Peyer's patch (tissue), 4 donors: ENCODE data around the gene CPXM2. TPM values are rescaled to one million over a fixed set of nuclear protein-coding genes. Genes with fewer than 3 reads are reported as not detected.

Source experiments
- DNase-seq, 3 donors: peaks; one replicate each; pipeline ENCODE4 v3.0.0-alpha.2; 2017 to 2019
- H3K27ac ChIP-seq, 4 donors: fragments of 200-600 bp; sonication (generic); one replicate each; pipeline ENCODE4 v1.5.1; 2016 to 2019
- H3K27me3 ChIP-seq, 2 donors: fragments of 200-600 bp; sonication (generic); one replicate each; pipeline ENCODE4 v1.5.1; 2019
- H3K36me3 ChIP-seq, 3 donors: fragments of 200-600 bp; sonication (generic); one replicate each; pipeline ENCODE4 v1.5.1; 2016 to 2019
- H3K4me1 ChIP-seq, 4 donors: fragments of 200-600 bp; sonication (generic); one replicate each; pipeline ENCODE4 v1.5.1; 2016 to 2019
- H3K4me3 ChIP-seq, 4 donors: fragments of 200-600 bp; sonication (generic); 1 replicate in 3 of 4; 2 replicates in 1 of 4; pipeline ENCODE4 v1.5.1; 2016 to 2019; ENCODE audit warnings: mild to moderate bottlenecking in 1 of 4
- H3K9me3 ChIP-seq, 4 donors: fragments of 200-600 bp; sonication (generic); one replicate each; pipeline ENCODE4 v1.5.1; 2016 to 2019; ENCODE audit warnings: mild to moderate bottlenecking in 1 of 4
- POLR2A ChIP-seq, 2 donors: fragments of 450-650 bp; IDR thresholded peaks; one replicate each; pipeline ENCODE4 v1.5.1; 2017; ENCODE audit warnings: antibody characterized with exemption in 2 of 2, mild to moderate bottlenecking in 2 of 2, moderate library complexity in 2 of 2
- total RNA-seq, 4 donors: library from RNA; depleted of rRNA; stranded (reverse); fragments of >200 nt; gene quantifications; one replicate each; pipeline ENCODE4 v1.1.0, GENCODE V29; 2016
- TF ChIP-seq, protein P1 (sequence below), 6 experiments: fragments of 450-650 bp in 4 of 6; fragments of 200-600 bp in 2 of 6; sonication (generic) in 1 of 6; IDR thresholded peaks; one replicate each; pipeline ENCODE4 v1.5.1; 2017 to 2019; ENCODE audit warnings: antibody characterized with exemption in 6 of 6, mild to moderate bottlenecking in 3 of 6, moderate library complexity in 1 of 6

The CPXM2 gene
- total RNA-seq, 4 donors from 2014 or later = 5.6 to 18.2 (median 7.7) TPM

DNA sequence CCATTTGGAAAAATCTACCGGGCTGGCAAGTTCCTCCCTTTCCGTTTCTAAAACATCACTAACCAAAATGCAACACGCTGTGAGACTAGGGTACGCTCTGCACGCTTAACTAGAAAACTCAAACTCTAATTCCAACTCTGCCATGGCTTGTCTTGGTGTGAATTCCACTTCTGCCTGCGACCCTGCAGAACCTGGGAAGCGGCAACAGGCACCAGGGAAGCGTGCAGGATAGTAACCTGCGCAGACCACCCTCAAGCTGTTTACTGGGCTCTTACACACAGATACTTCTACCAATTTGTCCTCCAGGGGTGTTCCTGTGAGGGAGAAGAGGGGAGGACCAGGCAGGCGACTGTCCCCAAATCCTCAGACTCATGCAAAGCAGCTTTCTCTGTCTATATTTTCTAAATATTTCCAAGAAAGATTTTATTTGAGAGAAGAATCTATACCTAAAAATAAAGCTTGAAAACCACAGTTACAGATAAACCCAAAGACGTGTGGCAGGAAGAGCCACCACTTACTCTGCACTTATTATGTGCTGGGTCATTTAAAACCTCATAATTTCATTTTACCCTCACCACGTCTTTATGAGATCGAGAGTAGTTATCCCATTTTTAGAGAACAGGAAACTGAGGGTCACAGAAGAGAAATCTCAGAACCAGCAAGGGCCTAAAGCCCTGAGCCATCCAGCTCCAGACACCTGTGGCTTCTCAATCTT is 52.9 kb downstream of the CPXM2 start:
- H3K36me3 ChIP-seq = no peaks in the 10 kb centered on the region
- no peaks in the 10 kb centered on the region for H3K27me3 ChIP-seq
- no peaks in the 10 kb centered on the region for H3K9me3 ChIP-seq
- DNase-seq = no peak
- no peak overlapping the region for H3K27ac ChIP-seq
- H3K4me3 ChIP-seq = no peak overlapping the region
- TF ChIP-seq POLR2A (IDR thresholded peaks at IDR 0.05) = no peak
- TF ChIP-seq, protein P1, sequence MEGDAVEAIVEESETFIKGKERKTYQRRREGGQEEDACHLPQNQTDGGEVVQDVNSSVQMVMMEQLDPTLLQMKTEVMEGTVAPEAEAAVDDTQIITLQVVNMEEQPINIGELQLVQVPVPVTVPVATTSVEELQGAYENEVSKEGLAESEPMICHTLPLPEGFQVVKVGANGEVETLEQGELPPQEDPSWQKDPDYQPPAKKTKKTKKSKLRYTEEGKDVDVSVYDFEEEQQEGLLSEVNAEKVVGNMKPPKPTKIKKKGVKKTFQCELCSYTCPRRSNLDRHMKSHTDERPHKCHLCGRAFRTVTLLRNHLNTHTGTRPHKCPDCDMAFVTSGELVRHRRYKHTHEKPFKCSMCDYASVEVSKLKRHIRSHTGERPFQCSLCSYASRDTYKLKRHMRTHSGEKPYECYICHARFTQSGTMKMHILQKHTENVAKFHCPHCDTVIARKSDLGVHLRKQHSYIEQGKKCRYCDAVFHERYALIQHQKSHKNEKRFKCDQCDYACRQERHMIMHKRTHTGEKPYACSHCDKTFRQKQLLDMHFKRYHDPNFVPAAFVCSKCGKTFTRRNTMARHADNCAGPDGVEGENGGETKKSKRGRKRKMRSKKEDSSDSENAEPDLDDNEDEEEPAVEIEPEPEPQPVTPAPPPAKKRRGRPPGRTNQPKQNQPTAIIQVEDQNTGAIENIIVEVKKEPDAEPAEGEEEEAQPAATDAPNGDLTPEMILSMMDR (IDR thresholded peaks at IDR 0.05) = no peak
- no peaks in the 10 kb centered on the region for H3K4me1 ChIP-seq

DNA sequence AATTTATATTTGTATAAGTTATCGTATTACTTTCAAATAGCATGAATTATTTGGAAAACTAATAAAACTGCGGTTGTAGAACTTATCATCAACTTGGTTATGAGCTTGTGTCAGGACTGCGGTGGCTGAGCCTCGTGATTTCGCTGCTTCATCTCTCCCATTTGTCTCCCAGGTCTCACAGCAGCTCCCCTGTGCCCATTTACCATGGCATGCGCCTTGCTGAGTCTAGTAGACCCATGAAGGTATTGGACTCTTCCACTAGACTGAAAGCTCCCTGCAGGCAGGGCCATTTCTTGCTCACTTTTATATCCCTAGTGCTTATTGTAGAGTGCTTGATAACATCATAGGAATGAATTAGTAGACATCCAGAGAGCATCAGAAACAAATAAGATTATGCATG is 53.9 kb downstream of the CPXM2 start:
- no peak for DNase-seq
- H3K9me3 ChIP-seq = no peaks in the 10 kb centered on the region
- H3K27me3 ChIP-seq = no peaks in the 10 kb centered on the region
- no peak overlapping the region for H3K27ac ChIP-seq
- no peak overlapping the region for H3K4me3 ChIP-seq
- no peaks in the 10 kb centered on the region for H3K36me3 ChIP-seq
- H3K4me1 ChIP-seq = no peaks in the 10 kb centered on the region
- no peak for TF ChIP-seq POLR2A (IDR thresholded peaks at IDR 0.05)
- TF ChIP-seq, protein P1 (IDR thresholded peaks at IDR 0.05) = no peak

DNA sequence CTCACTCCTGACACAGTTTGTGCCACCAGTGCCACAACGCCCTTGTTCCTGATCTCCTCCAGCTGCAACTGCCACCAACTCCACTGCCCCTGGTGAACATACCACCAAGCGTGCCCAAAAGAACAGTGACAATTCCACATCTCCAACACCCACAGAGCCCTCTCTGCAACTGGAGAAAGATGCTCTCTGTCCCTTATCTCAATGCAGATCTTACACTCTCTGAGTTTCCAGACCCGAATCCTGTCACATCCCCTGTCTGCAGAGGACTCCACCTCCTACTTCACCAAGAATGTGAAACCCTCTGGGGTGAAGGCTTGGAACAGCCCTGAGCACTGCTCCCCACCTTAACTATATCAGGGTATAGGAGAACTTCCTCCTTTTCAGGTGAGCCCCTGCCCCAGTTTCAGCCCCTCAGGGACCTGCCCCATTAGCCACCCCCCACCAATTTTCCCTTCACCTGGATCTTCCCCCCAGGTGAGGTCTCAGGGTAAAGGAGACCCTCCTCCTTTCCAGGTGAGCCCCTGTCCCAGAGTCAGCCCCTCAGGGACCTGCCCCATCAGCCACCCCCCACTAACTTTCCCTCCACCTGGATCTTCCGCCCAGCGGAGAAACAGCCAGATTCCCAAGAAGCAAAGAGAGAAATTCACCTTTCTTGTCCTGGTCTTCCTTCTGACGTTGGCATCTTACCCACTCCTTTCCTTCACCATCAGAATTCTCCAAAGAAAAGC is 55.0 kb downstream of the CPXM2 start:
- DNase-seq = no peak
- H3K4me1 ChIP-seq = no peaks in the 10 kb centered on the region

DNA sequence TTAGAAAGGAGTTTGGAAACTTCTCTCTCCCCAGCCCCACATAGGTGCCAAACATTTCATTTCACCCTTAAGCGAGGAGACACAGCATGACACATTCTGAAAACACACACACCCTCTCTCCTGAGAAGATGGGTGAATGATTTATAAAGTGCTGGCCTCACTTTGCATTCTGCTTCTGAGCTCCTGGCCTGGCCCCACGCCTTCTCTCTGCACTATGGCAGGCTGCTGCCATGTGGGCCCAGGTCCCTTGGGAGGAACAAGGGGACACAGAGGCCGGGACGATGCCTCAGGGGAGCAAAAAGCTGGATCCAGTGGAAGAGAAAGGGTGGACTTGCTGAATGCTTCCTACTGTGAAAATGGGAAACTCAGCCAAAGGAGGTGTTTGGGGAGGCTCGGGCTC is 56.0 kb downstream of the CPXM2 start:
- DNase-seq = no peak
- H3K27me3 ChIP-seq = no peaks in the 10 kb centered on the region
- H3K4me1 ChIP-seq = no peaks in the 10 kb centered on the region
- H3K27ac ChIP-seq = no peak overlapping the region
- H3K9me3 ChIP-seq = no peaks in the 10 kb centered on the region
- TF ChIP-seq, protein P1 (IDR thresholded peaks at IDR 0.05) = no peak
- TF ChIP-seq POLR2A (IDR thresholded peaks at IDR 0.05) = no peak
- no peak overlapping the region for H3K4me3 ChIP-seq
- no peaks in the 10 kb centered on the region for H3K36me3 ChIP-seq

More for the DNA sequence above, 55.0 kb downstream of the CPXM2 start:
- Histone ChIP-seq H3K36me3 (no peaks in the 10 kb centered on the region), H3K4me3 (no peak overlapping the region), H3K27me3 (no peaks in the 10 kb centered on the region), H3K9me3 (no peaks in the 10 kb centered on the region), H3K27ac (no peak overlapping the region)
- TF ChIP-seq POLR2A (IDR thresholded peaks at IDR 0.05) = no peak
- TF ChIP-seq, protein P1 (IDR thresholded peaks at IDR 0.05) = no peak

DNA sequence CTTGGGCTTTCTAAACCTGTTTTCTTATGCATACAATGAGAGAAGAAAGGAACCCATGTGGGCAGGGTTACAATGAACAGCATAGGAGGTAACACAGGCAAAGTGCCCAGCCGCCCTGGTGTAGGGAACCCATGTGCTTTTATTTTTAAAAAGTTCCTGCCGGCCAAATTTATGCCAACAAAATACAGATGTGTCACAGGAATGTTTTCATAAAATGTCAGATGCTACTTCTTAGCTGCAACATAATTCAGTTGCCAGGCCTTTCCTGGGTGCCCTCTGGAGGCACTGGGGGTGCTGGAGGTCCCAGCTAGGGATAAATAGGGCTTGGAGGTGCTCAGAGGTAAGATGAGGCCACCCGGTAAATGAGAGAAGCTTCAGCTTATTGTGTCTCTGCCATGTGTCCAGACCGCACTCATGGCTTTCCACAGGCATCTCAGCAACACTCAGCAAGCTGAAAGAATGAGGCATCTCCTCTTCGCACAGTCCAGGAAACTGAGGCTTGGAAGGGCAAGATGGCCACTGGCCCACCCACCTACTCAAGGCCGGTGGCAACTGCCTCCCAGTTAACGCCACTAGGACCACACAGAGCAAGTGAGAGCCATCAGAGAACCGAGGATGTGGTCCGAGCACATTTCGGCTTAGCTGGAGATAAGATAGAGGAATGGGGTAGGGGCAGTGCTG is 58.3 kb downstream of the CPXM2 start:
- Histone ChIP-seq H3K27ac (no peak overlapping the region), H3K9me3 (no peaks in the 10 kb centered on the region), H3K36me3 (no peaks in the 10 kb centered on the region), H3K4me1 (no peaks in the 10 kb centered on the region), H3K27me3 (no peaks in the 10 kb centered on the region), H3K4me3 (no peak overlapping the region)
- TF ChIP-seq, protein P1 (IDR thresholded peaks at IDR 0.05) = no peak
- TF ChIP-seq POLR2A (IDR thresholded peaks at IDR 0.05) = no peak
- no peak for DNase-seq
